ENCODE results near the gene RARS1. TPM values are rescaled to one million over a fixed set of nuclear protein-coding genes. Genes with fewer than 3 reads are reported as not detected.

Gene RARS1
- total RNA-seq, 4 donors from 2014 or later = 51.3 to 89.1 (median 75.9) TPM

DNA sequence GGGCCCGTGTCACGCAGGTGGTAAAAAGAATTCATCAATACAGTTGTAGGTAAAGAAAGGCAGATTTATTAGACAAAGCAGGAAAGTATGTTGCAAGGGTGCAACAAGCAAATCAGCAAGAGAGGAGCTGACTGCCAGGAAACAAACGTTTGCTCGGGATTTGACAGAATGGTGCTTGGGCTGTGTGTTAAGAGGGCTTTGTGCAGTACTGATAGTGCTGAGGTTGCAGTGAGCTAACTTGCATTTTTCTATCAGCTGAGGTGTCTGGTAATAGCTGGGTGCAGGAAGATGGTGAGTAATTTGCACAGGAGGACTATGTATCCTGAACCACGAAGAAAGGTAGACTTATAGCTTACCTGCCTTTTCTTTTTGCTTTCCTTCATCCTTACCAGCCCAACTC is 3.9 kb upstream of the RARS1 start:
- Histone ChIP-seq H3K36me3 (no peaks in the 10 kb centered on the region), H3K4me3 (no peak overlapping the region), H3K27me3 (no peaks in the 10 kb centered on the region), H3K9me3 (no peaks in the 10 kb centered on the region), H3K27ac (no peak overlapping the region), H3K4me1 (peaks cover 0 to 9% (median 2%) of the 10 kb centered on the region in 3 donors)
- no peak for ATAC-seq
- WGBS, 2 donors (ENCODE audit: low coverage in 1 of 2) = 60 to 66% methylated on average over 2 to 4 of the region's 5 CpGs
- TF ChIP-seq, protein P1, sequence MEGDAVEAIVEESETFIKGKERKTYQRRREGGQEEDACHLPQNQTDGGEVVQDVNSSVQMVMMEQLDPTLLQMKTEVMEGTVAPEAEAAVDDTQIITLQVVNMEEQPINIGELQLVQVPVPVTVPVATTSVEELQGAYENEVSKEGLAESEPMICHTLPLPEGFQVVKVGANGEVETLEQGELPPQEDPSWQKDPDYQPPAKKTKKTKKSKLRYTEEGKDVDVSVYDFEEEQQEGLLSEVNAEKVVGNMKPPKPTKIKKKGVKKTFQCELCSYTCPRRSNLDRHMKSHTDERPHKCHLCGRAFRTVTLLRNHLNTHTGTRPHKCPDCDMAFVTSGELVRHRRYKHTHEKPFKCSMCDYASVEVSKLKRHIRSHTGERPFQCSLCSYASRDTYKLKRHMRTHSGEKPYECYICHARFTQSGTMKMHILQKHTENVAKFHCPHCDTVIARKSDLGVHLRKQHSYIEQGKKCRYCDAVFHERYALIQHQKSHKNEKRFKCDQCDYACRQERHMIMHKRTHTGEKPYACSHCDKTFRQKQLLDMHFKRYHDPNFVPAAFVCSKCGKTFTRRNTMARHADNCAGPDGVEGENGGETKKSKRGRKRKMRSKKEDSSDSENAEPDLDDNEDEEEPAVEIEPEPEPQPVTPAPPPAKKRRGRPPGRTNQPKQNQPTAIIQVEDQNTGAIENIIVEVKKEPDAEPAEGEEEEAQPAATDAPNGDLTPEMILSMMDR (IDR thresholded peaks at IDR 0.05) = no peak
- TF ChIP-seq POLR2A (IDR thresholded peaks at IDR 0.05) = no peak

DNA sequence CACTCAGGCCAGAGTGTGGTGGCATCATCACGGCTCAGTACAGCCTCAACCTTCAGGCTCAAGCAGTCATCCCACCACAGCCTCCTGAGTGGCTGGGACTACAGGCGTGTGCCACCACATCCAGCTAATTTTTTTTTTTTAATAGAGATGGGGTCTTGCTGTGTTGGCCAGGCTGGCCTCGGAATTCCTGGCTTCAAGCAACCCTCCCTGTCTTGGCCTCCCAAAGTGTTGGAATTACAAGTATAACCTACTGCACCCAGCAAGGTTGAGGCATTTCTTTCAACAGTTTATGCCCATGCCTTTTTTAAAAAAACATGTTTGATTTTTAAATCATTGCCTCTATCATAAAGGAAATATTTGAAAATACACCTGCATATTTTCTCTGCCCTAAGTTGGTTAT is 2.8 kb downstream of the RARS1 start:
- Histone ChIP-seq H3K27ac (no peak overlapping the region), H3K36me3 (peaks cover 3 to 59% of the 10 kb centered on the region in 2 donors), H3K4me3 (no peak overlapping the region), H3K9me3 (no peaks in the 10 kb centered on the region), H3K27me3 (no peaks in the 10 kb centered on the region), H3K4me1 (peaks cover 0 to 19% (median 2%) of the 10 kb centered on the region in 3 donors)
- ATAC-seq = no peak
- TF ChIP-seq POLR2A (IDR thresholded peaks at IDR 0.05) = no peak
- TF ChIP-seq EP300 (IDR thresholded peaks at IDR 0.05) = no peak
- TF ChIP-seq, protein P1 (IDR thresholded peaks at IDR 0.05) = no peak
- 93 to 100% methylated on average over 2 to 3 of the region's 3 CpGs for WGBS, 2 donors (ENCODE audit: low coverage in 1 of 2)

DNA sequence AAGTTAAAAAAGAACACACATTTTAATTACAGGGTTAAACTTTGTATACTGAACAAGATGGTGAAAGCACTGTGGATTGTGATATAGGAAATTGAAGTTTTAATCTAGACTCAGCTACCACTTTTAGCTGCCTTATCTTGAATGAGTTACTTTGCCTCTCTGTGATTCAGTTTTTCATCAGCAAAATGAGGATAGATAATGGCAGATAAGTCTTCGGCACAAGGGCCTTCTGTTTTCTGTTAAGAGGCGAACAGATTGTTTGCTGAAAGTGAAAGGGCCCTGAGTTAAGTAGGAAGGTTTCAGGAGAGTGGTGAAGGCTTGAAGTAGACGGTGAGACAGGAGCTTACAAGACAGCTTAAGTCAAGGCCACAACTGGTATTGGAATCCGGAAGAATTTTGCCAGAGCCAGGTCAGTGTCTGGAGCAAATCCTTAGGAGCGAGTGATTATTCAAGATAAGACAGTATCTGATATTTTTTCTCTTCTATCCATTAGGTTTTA is 7.8 kb downstream of the RARS1 start:
- Histone ChIP-seq H3K4me1 (no peaks in the 10 kb centered on the region), H3K27ac (no peak overlapping the region), H3K27me3 (no peaks in the 10 kb centered on the region), H3K4me3 (no peak overlapping the region), H3K36me3 (peaks cover 11 to 98% of the 10 kb centered on the region in 2 donors), H3K9me3 (no peaks in the 10 kb centered on the region)
- WGBS, 2 donors (ENCODE audit: low coverage in 1 of 2) = 90 to 93% methylated on average over 3 to 5 of the region's 5 CpGs
- ATAC-seq = no peak
- TF ChIP-seq, protein P1 (IDR thresholded peaks at IDR 0.05) = no peak
- TF ChIP-seq POLR2AphosphoS5 (IDR thresholded peaks at IDR 0.05) (no peak), EP300 (IDR thresholded peaks at IDR 0.05) (no peak), POLR2A (IDR thresholded peaks at IDR 0.05) (no peak)

DNA sequence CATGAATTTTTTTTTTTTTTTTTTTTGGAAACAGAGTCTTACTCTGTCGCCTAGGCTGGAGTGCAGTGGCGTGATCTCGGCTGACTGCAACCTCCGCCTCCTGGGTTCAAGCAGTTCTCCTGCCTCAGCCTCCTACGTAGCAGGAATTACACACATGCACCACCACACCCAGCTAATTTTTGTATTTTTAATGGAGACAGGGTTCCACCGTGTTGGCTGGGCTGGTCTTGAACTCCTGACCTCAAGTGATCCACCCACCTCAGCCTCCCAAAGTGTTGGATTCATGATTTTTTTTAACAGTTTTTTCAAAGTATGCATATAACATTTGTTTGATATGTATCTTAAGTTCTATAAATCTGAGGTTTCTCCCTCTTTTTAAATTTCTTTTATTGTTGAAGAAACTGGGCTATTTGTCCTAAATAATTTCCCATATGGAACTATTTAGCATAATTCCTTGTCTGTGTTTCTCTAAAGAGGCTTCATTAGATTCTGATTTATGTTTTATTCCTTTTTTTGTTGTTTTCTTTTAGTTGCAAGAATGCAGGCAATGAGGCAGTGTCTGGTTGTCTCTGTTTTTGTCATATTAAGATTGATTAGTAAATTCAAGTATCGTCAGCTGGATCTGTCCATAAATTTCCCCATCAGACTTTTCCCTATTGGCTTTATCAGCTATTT is 16.4 kb downstream of the RARS1 start:
- WGBS, 2 donors (ENCODE audit: low coverage in 1 of 2) = 78 to 80% methylated on average over 2 to 7 of the region's 7 CpGs
- Histone ChIP-seq H3K27me3 (no peaks in the 10 kb centered on the region), H3K36me3 (peaks cover 0 to 100% of the 10 kb centered on the region in 2 donors), H3K9me3 (no peaks in the 10 kb centered on the region), H3K4me1 (no peaks in the 10 kb centered on the region), H3K4me3 (no peak overlapping the region), H3K27ac (no peak overlapping the region)
- TF ChIP-seq EP300 (IDR thresholded peaks at IDR 0.05) (no peak), POLR2A (IDR thresholded peaks at IDR 0.05) (no peak), POLR2AphosphoS5 (IDR thresholded peaks at IDR 0.05) (no peak)
- TF ChIP-seq, protein P1 (IDR thresholded peaks at IDR 0.05) = no peak
- no peak for ATAC-seq

DNA sequence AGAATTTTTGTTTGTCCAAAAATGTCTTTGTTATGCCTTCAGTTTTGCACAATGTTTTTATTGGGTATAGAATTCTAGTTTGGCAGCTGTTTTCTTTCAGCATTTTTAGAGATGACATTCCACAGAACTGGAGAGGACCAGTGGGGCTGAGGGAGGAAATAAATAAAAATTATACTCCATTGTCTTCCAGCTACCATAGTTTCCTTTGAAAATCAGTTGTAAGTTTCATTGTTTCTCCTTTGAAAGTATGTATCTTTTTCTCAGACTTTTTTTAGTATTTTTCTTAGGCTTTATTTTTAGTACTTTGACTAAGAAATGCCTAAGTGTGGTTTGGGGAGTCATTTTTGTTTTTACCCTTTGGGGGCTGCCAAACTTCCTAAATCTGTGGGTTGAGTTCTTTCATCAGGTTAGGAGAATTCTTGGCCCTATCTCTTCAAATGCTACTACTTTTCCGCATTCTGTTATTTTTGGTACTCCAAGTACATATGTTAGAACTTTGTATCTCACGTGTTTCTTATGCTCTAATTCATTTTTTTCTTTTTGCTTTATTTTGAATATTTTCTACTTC is 27.7 kb downstream of the RARS1 start:
- Histone ChIP-seq H3K27me3 (no peaks in the 10 kb centered on the region), H3K9me3 (peaks cover 0 to 13% (median 0%) of the 10 kb centered on the region in 3 donors), H3K4me3 (no peak overlapping the region), H3K4me1 (no peaks in the 10 kb centered on the region), H3K27ac (no peak overlapping the region), H3K36me3 (peaks cover 21 to 100% of the 10 kb centered on the region in 2 donors)
- no peak for ATAC-seq
- TF ChIP-seq POLR2A (IDR thresholded peaks at IDR 0.05) (no peak), EP300 (IDR thresholded peaks at IDR 0.05) (no peak), POLR2AphosphoS5 (IDR thresholded peaks at IDR 0.05) (no peak)
- TF ChIP-seq, protein P1 (IDR thresholded peaks at IDR 0.05) = no peak
- 97 to 100% methylated on average over 2 of the region's 2 CpGs for WGBS, 2 donors (ENCODE audit: low coverage in 1 of 2)

All from gastroesophageal sphincter (tissue), 4 donors.